Raji (cell line): Measurements from ENCODE around the gene MAG.
A peak's percentile ranks its signal among the peaks of the same experiment; 100 is the strongest.

Source experiments
- POLR2A ChIP-seq: IDR thresholded peaks from 2 replicates; pipeline ENCODE4 v1.6.1; 2011; ENCODE audit warnings: low read depth, low read length, control low read depth; ENCODE audit not compliant: insufficient read depth

The MAG gene

GRCh38 chr19:35260694-35261304, 31.2 kb upstream of the MAG start:
- no peak for TF ChIP-seq POLR2A

DNA sequence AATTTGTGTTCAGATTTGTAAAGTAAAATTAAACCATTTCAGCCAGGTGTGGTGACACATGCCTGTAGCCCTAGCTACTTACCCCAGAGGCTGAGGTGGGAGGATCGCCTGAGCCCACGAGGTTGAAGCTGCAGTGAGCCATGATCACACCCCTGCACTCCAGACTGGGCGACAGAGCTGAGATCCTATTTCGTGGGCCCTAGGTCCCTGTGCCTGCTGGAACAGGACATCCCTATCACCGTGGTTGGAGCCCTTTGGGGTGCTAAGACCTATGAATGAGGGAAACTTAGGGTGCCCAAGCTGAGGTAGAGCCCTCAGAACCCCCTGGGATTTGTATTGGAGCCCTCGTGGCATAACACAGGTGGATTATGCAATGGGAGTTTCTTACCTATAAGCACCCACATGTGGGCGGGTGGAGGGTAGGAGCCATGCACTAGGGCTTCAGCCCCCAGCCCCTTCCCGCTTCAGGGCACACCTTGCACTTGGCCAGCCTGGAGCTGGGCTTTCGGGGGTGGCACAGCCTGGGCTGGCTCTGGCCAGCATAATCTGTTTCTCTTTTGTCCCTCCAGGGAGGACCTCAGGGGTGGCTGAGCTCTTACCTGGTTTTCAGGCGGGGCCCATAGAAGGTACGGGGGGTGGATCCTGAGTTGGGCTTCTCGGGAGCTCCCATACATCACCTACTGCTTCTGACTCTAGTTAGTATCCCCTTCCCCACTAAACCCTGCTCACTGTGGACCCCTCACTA, 30.4 kb upstream of the MAG start:
- peak; percentile 27; the same call in 1 of the 2 replicates for TF ChIP-seq POLR2A

DNA sequence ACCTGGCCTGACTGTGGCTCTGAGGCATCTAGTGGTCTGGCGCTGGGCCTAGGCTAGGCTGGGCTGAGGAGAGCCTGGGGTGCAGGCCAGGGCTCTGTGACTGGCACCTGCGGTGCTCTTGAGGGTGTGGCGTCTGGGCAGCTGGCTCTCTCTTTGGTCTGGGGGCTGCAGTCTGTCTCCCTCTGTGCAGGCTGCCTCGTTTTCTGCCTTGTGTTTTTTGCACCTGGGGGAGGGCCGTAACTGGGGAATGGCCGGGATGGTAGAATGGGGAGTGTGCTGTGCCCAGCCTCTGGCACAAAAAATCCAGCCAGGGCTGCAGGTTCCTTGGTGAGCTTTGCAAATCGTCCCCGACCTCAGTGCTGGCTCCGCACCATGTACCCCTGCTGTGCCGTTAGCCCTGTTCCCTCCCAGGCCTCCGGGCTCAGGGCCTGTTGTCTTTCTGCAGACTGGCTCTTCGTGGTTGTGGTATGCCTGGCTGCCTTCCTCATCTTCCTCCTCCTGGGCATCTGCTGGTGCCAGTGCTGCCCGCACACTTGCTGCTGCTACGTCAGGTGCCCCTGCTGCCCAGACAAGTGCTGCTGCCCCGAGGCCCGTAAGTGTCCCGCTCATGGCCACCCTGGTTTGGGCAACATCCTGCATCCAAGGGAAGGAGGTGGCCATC, 29.7 kb upstream of the MAG start:
- peak; percentile 17; the same call in 1 of the 2 replicates for TF ChIP-seq POLR2A

GRCh38 chr19:35264268-35265125, 27.5 kb upstream of the MAG start:
- 0 out of 2 replicates have a peak, but pooled peaks have one; percentile 12 for TF ChIP-seq POLR2A

- TF ChIP-seq POLR2A: 0 out of 2 replicates have a peak, but pooled peaks have one; percentile 12
These were observed 26.6 kb upstream of the MAG start for GRCh38 chr19:35265126-35265899.

DNA sequence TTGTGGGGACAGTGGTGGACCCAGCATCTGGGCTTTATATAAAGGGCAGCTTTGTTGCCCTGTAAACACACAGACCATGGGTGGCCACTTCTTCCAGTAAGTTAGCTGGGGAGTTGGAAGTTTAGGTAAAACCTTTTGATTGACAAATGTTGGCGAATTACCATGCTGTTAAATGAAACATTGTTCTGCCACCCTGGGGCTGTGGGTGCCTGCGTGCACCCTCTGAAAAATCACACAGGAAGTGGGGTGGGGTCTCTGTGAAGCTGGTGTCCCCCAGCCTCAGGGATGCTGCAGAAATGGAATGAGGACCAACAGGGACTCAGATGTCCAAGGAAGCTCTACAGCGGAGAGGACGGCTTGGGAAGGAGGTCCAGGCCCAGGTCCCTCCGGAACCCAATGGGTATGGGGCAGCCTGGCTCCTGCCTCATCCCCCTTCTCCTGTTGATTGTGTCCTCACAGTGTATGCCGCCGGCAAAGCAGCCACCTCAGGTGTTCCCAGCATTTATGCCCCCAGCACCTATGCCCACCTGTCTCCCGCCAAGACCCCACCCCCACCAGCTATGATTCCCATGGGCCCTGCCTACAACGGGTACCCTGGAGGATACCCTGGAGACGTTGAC, 26.0 kb upstream of the MAG start:
- TF ChIP-seq POLR2A: peak; percentile 1; the same call in 1 of the 2 replicates

- TF ChIP-seq POLR2A: peak; percentile 6; the same call in 1 of the 2 replicates
These were observed 25.2 kb upstream of the MAG start for GRCh38 chr19:35266520-35267352.

DNA sequence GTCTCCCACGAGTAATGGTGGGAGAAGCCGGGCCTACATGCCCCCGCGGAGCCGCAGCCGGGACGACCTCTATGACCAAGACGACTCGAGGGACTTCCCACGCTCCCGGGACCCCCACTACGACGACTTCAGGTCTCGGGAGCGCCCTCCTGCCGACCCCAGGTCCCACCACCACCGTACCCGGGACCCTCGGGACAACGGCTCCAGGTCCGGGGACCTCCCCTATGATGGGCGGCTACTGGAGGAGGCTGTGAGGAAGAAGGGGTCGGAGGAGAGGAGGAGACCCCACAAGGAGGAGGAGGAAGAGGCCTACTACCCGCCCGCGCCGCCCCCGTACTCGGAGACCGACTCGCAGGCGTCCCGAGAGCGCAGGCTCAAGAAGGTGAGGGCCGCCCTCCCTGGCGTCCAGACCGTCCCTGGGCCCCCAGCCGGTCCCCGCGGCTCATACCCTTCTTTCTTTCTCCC, 24.6 kb upstream of the MAG start:
- TF ChIP-seq POLR2A: no peak

GRCh38 chr19:35267818-35268535, 24.0 kb upstream of the MAG start:
- TF ChIP-seq POLR2A: peak; percentile 60

GRCh38 chr19:35268536-35269437, 23.2 kb upstream of the MAG start, which contains the start of gene USF2:
USF2 (plus strand) TSS chr19:35268962; CDS start chr19:35269102, 140 bp downstream.
- TF ChIP-seq POLR2A: peak; percentile 21; the same call in 1 of the 2 replicates
